OCI-M1 (cell line): Measurements from ENCODE around the gene KIAA2012.
A peak's percentile ranks its signal among the peaks of the same experiment; 100 is the strongest.
"Not testable (repeated sequence)": the region's sequence is repeated elsewhere in the genome, so short reads cannot be mapped to it uniquely, and the experiment has no call there.

Experiments used
- DNase-seq: peaks from one replicate; lab custom pipeline; 2025; lab: John Stamatoyannopoulos, UW

The KIAA2012 gene

GRCh38 chr2:202201220-202202160 lies 128.4 kb downstream of the KIAA2012 start:
- DNase-seq = no peak

GRCh38 chr2:202203348-202203747 lies 130.3 kb downstream of the KIAA2012 start:
- DNase-seq = no peak

GRCh38 chr2:202204855-202205254 lies 131.8 kb downstream of the KIAA2012 start:
- no peak for DNase-seq

GRCh38 chr2:202208526-202208925 lies 135.5 kb downstream of the KIAA2012 start:
- DNase-seq = no peak

GRCh38 chr2:202215179-202215578 lies 142.1 kb downstream of the KIAA2012 start:
- no peak for DNase-seq

- DNase-seq = peak; percentile 89
Measured at GRCh38 chr2:202221873-202222272, 148.8 kb downstream of the KIAA2012 start.

GRCh38 chr2:202237787-202238233 lies 164.8 kb downstream of the KIAA2012 start:
- peak; percentile 53 for DNase-seq

- DNase-seq = peak; percentile 95
Measured at GRCh38 chr2:202238234-202239197, 165.5 kb downstream of the KIAA2012 start, which contains the start of gene SUMO1. Gene SUMO1, minus strand, starts transcription at chr2:202238597. Its CDS starts 146 bp downstream, at chr2:202238451.

GRCh38 chr2:202247710-202248109 lies 174.7 kb downstream of the KIAA2012 start:
- not testable (repeated sequence) for DNase-seq

- no peak for DNase-seq
Measured at GRCh38 chr2:202249521-202250253, 176.6 kb downstream of the KIAA2012 start.

GRCh38 chr2:202251494-202251893 lies 178.4 kb downstream of the KIAA2012 start:
- no peak for DNase-seq
